Subcutaneous adipose tissue (tissue), 4 donors: ENCODE results near the gene DPP4. TPM values are rescaled to one million over a fixed set of nuclear protein-coding genes. Genes with fewer than 3 reads are reported as not detected.

Experiments used
- CTCF ChIP-seq: fragments of 450-650 bp; IDR thresholded peaks from one replicate; pipeline ENCODE4 v1.5.1; 2016; ENCODE audit warnings: low read depth, mild to moderate bottlenecking, control low read depth, antibody characterized with exemption, moderate library complexity
- total RNA-seq, 4 donors: library from RNA; depleted of rRNA; stranded (reverse); fragments of >200 nt; gene quantifications; one replicate each; pipeline ENCODE4 v1.1.0, GENCODE V29; 2016

DPP4 gene
- total RNA-seq, 4 donors from 2014 or later = 11.5 to 17.8 (median 16.3) TPM

- TF ChIP-seq CTCF = no peak
Measured at GRCh38 chr2:162053808-162054155, 20.2 kb downstream of the DPP4 start.

DNA sequence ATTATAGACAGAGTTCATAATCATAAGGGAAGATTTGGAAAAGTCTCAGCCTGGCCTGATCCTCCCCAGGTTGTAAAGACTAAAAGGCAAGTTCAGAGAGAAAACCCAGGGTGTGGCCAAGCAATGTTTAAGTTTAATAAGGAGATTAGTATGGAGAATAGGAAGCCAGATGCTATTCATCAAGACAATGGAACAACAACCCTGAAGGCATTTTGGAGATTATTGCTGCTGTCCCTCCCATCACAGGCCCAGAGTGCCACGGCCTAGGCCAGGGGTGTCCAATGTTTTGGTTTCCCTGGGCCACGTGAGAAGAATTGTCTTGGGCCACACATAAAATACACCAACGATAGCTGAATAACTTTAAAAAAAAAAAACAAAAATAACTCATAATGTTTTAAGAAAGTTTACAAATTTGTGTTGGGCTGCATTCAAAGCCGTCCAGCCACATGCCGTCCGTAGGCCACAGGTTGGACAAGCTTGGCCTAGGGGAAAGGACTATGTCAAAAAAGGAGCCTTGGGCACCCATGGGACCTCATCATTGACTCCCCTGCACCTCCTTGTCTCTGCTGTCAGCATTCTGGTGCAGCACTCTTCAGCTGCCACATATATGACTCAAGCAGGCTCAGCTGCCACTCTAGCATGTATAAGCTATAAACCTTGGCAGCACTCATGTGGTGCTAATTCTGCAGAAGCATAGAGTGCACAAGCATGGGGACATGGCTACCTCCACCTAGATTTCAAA, 20.8 kb downstream of the DPP4 start:
- no peak for TF ChIP-seq CTCF

- no peak for TF ChIP-seq CTCF
Measured at GRCh38 chr2:162050513-162050961, 23.5 kb downstream of the DPP4 start.

- no peak for TF ChIP-seq CTCF
Measured at GRCh38 chr2:162044586-162044985, 29.4 kb downstream of the DPP4 start.

GRCh38 chr2:162043132-162043531, 30.9 kb downstream of the DPP4 start:
- TF ChIP-seq CTCF = no peak

DNA sequence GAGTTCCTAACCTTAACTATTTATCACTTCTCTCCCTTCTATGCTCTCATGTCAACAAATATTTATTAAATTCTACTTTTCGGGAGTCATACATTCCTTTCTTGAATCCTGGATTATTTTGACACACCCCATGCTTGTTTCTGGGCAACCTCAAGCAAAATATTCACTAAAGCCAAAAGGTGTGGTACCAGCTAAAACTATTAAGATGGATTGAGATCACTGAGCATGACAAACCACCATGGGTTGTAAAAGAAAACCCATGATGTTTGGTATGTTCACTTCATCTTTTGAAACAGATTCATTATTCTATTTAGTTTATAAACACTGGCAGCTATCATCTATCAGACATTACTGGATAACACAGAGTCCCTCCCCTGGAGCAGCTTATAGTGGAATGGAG, 32.5 kb downstream of the DPP4 start:
- TF ChIP-seq CTCF = no peak

- TF ChIP-seq CTCF = no peak
Measured at GRCh38 chr2:162038725-162039124, 35.3 kb downstream of the DPP4 start.
